Activated naive CD4-positive, alpha-beta T cell treated with anti-CD3 and anti-CD28 coated beads, Interleukin-2, amount 10 ng/mL, durations not matched to agents 7 days and 5 days (primary cell): ENCODE data around the gene ADAMTSL5.
"Not testable (repeated sequence)": the region's sequence is repeated elsewhere in the genome, so short reads cannot be mapped to it uniquely, and the experiment has no call there.

ENCODE experiments used
- CTCF ChIA-PET: fragments of 350-600 bp; sonication (Branson Sonifier 250); formaldehyde crosslinking; loops from one replicate; lab custom pipeline; 2021; ENCODE audit warnings: antibody characterized with exemption; lab: Charles Lee
- DNase-seq: peaks from one replicate; pipeline ENCODE4 v3.0.0-alpha.2; 2020
- H3K27ac Mint-ChIP-seq: one replicate; pipeline ENCODE4 v1.8.0; 2021; ENCODE audit warnings: mild to moderate bottlenecking, moderate library complexity, mixed read lengths
- H3K27me3 Mint-ChIP-seq: one replicate; pipeline ENCODE4 v1.8.0; 2021; ENCODE audit warnings: mild to moderate bottlenecking, mixed read lengths
- H3K36me3 Mint-ChIP-seq: one replicate; pipeline ENCODE4 v1.8.0; 2021; ENCODE audit warnings: mixed read lengths
- H3K4me1 Mint-ChIP-seq: one replicate; pipeline ENCODE4 v1.8.0; 2021; ENCODE audit warnings: mixed read lengths
- H3K4me3 Mint-ChIP-seq: one replicate; pipeline ENCODE4 v1.8.0; 2021; ENCODE audit warnings: mild to moderate bottlenecking, moderate library complexity, mixed read lengths
- H3K9me3 Mint-ChIP-seq: one replicate; pipeline ENCODE4 v1.8.0; 2021; ENCODE audit warnings: mixed read lengths

ADAMTSL5 gene

GRCh38 chr19:1502433-1503088 is 10.3 kb downstream of the ADAMTSL5 start:
- peaks cover 54% of the 10 kb centered on the region for H3K27me3 Mint-ChIP-seq
- CTCF ChIA-PET: interaction anchor here (1.2 kb wide), 1 partner anchor 27 kb away, joined by 4 read pairs; no protein-coding TSS in a partner anchor
- no peak overlapping the region for H3K27ac Mint-ChIP-seq
- no peak overlapping the region for H3K4me3 Mint-ChIP-seq
- DNase-seq: no peak
- H3K4me1 Mint-ChIP-seq: peaks cover 3% of the 10 kb centered on the region
- H3K9me3 Mint-ChIP-seq: peaks cover under 1% of the 10 kb centered on the region
- peaks cover under 1% of the 10 kb centered on the region for H3K36me3 Mint-ChIP-seq

- DNase-seq: no peak
- peaks cover 49% of the 10 kb centered on the region for H3K27me3 Mint-ChIP-seq
- no peaks in the 10 kb centered on the region for H3K36me3 Mint-ChIP-seq
- H3K27ac Mint-ChIP-seq: no peak overlapping the region
- H3K9me3 Mint-ChIP-seq: no peaks in the 10 kb centered on the region
- CTCF ChIA-PET: no interaction called here
- H3K4me1 Mint-ChIP-seq: no peaks in the 10 kb centered on the region
- H3K4me3 Mint-ChIP-seq: no peak overlapping the region
Observed at GRCh38 chr19:1501200-1501595, 11.6 kb downstream of the ADAMTSL5 start.

GRCh38 chr19:1499231-1499630 is 13.6 kb downstream of the ADAMTSL5 start:
- H3K27ac Mint-ChIP-seq, H3K36me3 Mint-ChIP-seq, DNase-seq, H3K9me3 Mint-ChIP-seq, H3K4me1 Mint-ChIP-seq, H3K4me3 Mint-ChIP-seq, CTCF ChIA-PET: not testable (repeated sequence)
- H3K27me3 Mint-ChIP-seq: peaks cover 36% of the 10 kb centered on the region

GRCh38 chr19:1497578-1498235 is 15.1 kb downstream of the ADAMTSL5 start:
- Mint-ChIP-seq H3K36me3 (no peaks in the 10 kb centered on the region), H3K9me3 (no peaks in the 10 kb centered on the region), H3K4me3 (no peak overlapping the region), H3K4me1 (no peaks in the 10 kb centered on the region), H3K27ac (peak overlapping the region; percentile 52), H3K27me3 (peaks cover 32% of the 10 kb centered on the region)
- CTCF ChIA-PET: no interaction called here
- DNase-seq: no peak

GRCh38 chr19:1496714-1497577 is 15.9 kb downstream of the ADAMTSL5 start:
- CTCF ChIA-PET: no interaction called here
- H3K36me3 Mint-ChIP-seq: no peaks in the 10 kb centered on the region
- H3K9me3 Mint-ChIP-seq: no peaks in the 10 kb centered on the region
- H3K27ac Mint-ChIP-seq: peak overlapping the region; percentile 52
- no peak overlapping the region for H3K4me3 Mint-ChIP-seq
- no peak for DNase-seq
- peaks cover 1% of the 10 kb centered on the region for H3K4me1 Mint-ChIP-seq
- peaks cover 33% of the 10 kb centered on the region for H3K27me3 Mint-ChIP-seq

GRCh38 chr19:1495799-1496713 is 16.8 kb downstream of the ADAMTSL5 start:
- Mint-ChIP-seq H3K4me3 (no peak overlapping the region), H3K36me3 (no peaks in the 10 kb centered on the region), H3K27me3 (peaks cover 37% of the 10 kb centered on the region), H3K4me1 (peaks cover 6% of the 10 kb centered on the region), H3K9me3 (no peaks in the 10 kb centered on the region), H3K27ac (no peak overlapping the region)
- CTCF ChIA-PET: no interaction called here
- no peak for DNase-seq

GRCh38 chr19:1495051-1495798 is 17.6 kb downstream of the ADAMTSL5 start:
- peaks cover 42% of the 10 kb centered on the region for H3K27me3 Mint-ChIP-seq
- no peak for DNase-seq
- peaks cover 10% of the 10 kb centered on the region for H3K4me1 Mint-ChIP-seq
- H3K27ac Mint-ChIP-seq: no peak overlapping the region
- no peaks in the 10 kb centered on the region for H3K36me3 Mint-ChIP-seq
- no peak overlapping the region for H3K4me3 Mint-ChIP-seq
- H3K9me3 Mint-ChIP-seq: no peaks in the 10 kb centered on the region
- CTCF ChIA-PET: interaction anchor here (0.6 kb wide), 1 partner anchor 60 kb away, joined by 3 read pairs; no protein-coding TSS in a partner anchor

- peaks cover 42% of the 10 kb centered on the region for H3K27me3 Mint-ChIP-seq
- no peak overlapping the region for H3K4me3 Mint-ChIP-seq
- peaks cover 16% of the 10 kb centered on the region for H3K4me1 Mint-ChIP-seq
- H3K36me3 Mint-ChIP-seq: no peaks in the 10 kb centered on the region
- no peak overlapping the region for H3K27ac Mint-ChIP-seq
- H3K9me3 Mint-ChIP-seq: no peaks in the 10 kb centered on the region
- DNase-seq: no peak
- CTCF ChIA-PET: interaction anchor here (0.6 kb wide), 1 partner anchor 59 kb away, joined by 3 read pairs; no protein-coding TSS in a partner anchor
Observed at GRCh38 chr19:1494115-1494815, 18.6 kb downstream of the ADAMTSL5 start.

- peaks cover 40% of the 10 kb centered on the region for H3K27me3 Mint-ChIP-seq
- DNase-seq: no peak
- CTCF ChIA-PET: no interaction called here
- H3K9me3 Mint-ChIP-seq: no peaks in the 10 kb centered on the region
- H3K4me1 Mint-ChIP-seq: peaks cover 18% of the 10 kb centered on the region
- H3K27ac Mint-ChIP-seq: no peak overlapping the region
- no peaks in the 10 kb centered on the region for H3K36me3 Mint-ChIP-seq
- no peak overlapping the region for H3K4me3 Mint-ChIP-seq
Observed at GRCh38 chr19:1492474-1493006, 20.3 kb downstream of the ADAMTSL5 start.

GRCh38 chr19:1491849-1492170 is 21.0 kb downstream of the ADAMTSL5 start:
- CTCF ChIA-PET: no interaction called here
- peaks cover 38% of the 10 kb centered on the region for H3K27me3 Mint-ChIP-seq
- H3K4me1 Mint-ChIP-seq: peaks cover 18% of the 10 kb centered on the region
- no peak overlapping the region for H3K27ac Mint-ChIP-seq
- H3K9me3 Mint-ChIP-seq: no peaks in the 10 kb centered on the region
- DNase-seq: no peak
- no peaks in the 10 kb centered on the region for H3K36me3 Mint-ChIP-seq
- H3K4me3 Mint-ChIP-seq: peak overlapping the region; percentile 62

- CTCF ChIA-PET: interaction anchor here (1.0 kb wide), 1 partner anchor 14 kb away, joined by 3 read pairs; no protein-coding TSS in a partner anchor
- peaks cover 38% of the 10 kb centered on the region for H3K27me3 Mint-ChIP-seq
- no peak for DNase-seq
- peaks cover 18% of the 10 kb centered on the region for H3K4me1 Mint-ChIP-seq
- peak within 1 kb of the TSS; percentile 85 for H3K4me3 Mint-ChIP-seq
- H3K36me3 Mint-ChIP-seq: no peaks in the 10 kb centered on the region
- H3K27ac Mint-ChIP-seq: peak within 1 kb of the TSS; percentile 83
- H3K9me3 Mint-ChIP-seq: no peaks in the 10 kb centered on the region
Observed at GRCh38 chr19:1491114-1491848, 21.5 kb downstream of the ADAMTSL5 start, which contains the start of gene REEP6. Gene REEP6, plus strand, starts transcription at chr19:1491181. Its CDS starts 89 bp downstream, at chr19:1491270.
